ENCODE data around the gene BAHCC1. TPM values are rescaled to one million over a fixed set of nuclear protein-coding genes. Genes with fewer than 3 reads are reported as not detected.

BAHCC1 gene
- total RNA-seq, 6 donors from 2014 or later: 8.2 to 81.7 (median 21.0) TPM

DNA sequence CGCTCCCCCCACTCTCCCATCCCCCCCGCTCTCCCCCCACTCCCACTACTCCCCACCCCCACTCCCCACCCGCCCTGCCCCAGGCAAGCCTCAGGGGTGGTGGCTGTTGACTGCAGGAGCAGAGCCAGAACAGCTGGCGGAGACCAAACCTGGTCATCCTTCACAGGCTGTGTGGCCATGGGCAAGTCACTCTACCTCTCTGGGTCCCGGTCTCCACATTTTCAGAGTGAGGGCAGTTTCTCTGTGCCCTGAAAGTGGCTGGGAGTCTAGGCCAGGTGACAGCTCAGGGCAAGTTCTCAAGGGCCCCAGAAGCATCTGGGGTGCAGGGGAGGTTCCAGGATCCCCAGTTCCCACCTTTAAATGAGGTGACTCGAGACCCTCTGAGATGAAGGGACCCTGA, 15.1 kb upstream of the BAHCC1 start:
- 76 to 96% methylated on average over 2 to 3 of the region's 6 CpGs for WGBS, 2 donors
- DNase-seq (no peak), ATAC-seq (ENCODE audit: low FRiP score in 2 of 2) (no peak)
- Histone ChIP-seq H3K4me3 (no peak overlapping the region), H3K9me3 (no peaks in the 10 kb centered on the region), H3K4me1 (no peaks in the 10 kb centered on the region), H3K27ac (no peak overlapping the region), H3K36me3 (no peaks in the 10 kb centered on the region), H3K27me3 (no peaks in the 10 kb centered on the region)
- TF ChIP-seq POLR2A (IDR thresholded peaks at IDR 0.05) (no peak), POLR2AphosphoS5 (IDR thresholded peaks at IDR 0.05) (no peak), EP300 (IDR thresholded peaks at IDR 0.05) (no peak), CTCF (IDR thresholded peaks at IDR 0.05) (no peak)

GRCh38 chr17:81380666-81381518, 14.4 kb upstream of the BAHCC1 start:
- DNase-seq (peak in 1 of 2 donors; percentile 57), ATAC-seq (ENCODE audit: low FRiP score in 2 of 2) (no peak)
- H3K27me3 ChIP-seq: no peaks in the 10 kb centered on the region
- H3K36me3 ChIP-seq: no peaks in the 10 kb centered on the region
- no peak for TF ChIP-seq POLR2A (IDR thresholded peaks at IDR 0.05)
- no peak for TF ChIP-seq EP300 (IDR thresholded peaks at IDR 0.05)
- TF ChIP-seq CTCF (IDR thresholded peaks at IDR 0.05): no peak
- TF ChIP-seq POLR2AphosphoS5 (IDR thresholded peaks at IDR 0.05): no peak
- WGBS, 2 donors: 89 to 91% methylated on average over 16 to 33 of the region's 34 CpGs
- no peaks in the 10 kb centered on the region for H3K9me3 ChIP-seq
- H3K27ac ChIP-seq: no peak overlapping the region
- H3K4me1 ChIP-seq: peaks cover 0 to 2% (median under 1%) of the 10 kb centered on the region in 4 donors
- H3K4me3 ChIP-seq: no peak overlapping the region

- H3K36me3 ChIP-seq: no peaks in the 10 kb centered on the region
- H3K4me3 ChIP-seq: no peak overlapping the region
- no peak overlapping the region for H3K27ac ChIP-seq
- peaks cover 0 to 8% (median 0%) of the 10 kb centered on the region in 4 donors for H3K27me3 ChIP-seq
- peaks cover 6 to 12% (median 8%) of the 10 kb centered on the region in 4 donors for H3K4me1 ChIP-seq
- no peak for ATAC-seq (ENCODE audit: low FRiP score in 2 of 2)
- TF ChIP-seq POLR2A (IDR thresholded peaks at IDR 0.05): no peak
- TF ChIP-seq CTCF (IDR thresholded peaks at IDR 0.05): no peak
- TF ChIP-seq POLR2AphosphoS5 (IDR thresholded peaks at IDR 0.05): no peak
- TF ChIP-seq EP300 (IDR thresholded peaks at IDR 0.05): no peak
- H3K9me3 ChIP-seq: no peaks in the 10 kb centered on the region
- 90 to 95% methylated on average over 24 to 34 of the region's 37 CpGs for WGBS, 2 donors
- peak in 1 of 2 donors; percentile 69 for DNase-seq
Observed at GRCh38 chr17:81381632-81382577, 13.4 kb upstream of the BAHCC1 start.

GRCh38 chr17:81382851-81383250, 12.4 kb upstream of the BAHCC1 start:
- H3K27me3 ChIP-seq: peaks cover 0 to 12% (median 0%) of the 10 kb centered on the region in 4 donors
- H3K9me3 ChIP-seq: no peaks in the 10 kb centered on the region
- H3K4me3 ChIP-seq: no peak overlapping the region
- H3K36me3 ChIP-seq: no peaks in the 10 kb centered on the region
- 76 to 94% methylated on average over 2 to 6 of the region's 6 CpGs for WGBS, 2 donors
- ATAC-seq (ENCODE audit: low FRiP score in 2 of 2): no peak
- peaks cover 9 to 22% (median 11%) of the 10 kb centered on the region in 4 donors for H3K4me1 ChIP-seq
- no peak for DNase-seq
- TF ChIP-seq CTCF (IDR thresholded peaks at IDR 0.05) (no peak), POLR2A (IDR thresholded peaks at IDR 0.05) (no peak), EP300 (IDR thresholded peaks at IDR 0.05) (no peak), POLR2AphosphoS5 (IDR thresholded peaks at IDR 0.05) (no peak)
- no peak overlapping the region for H3K27ac ChIP-seq
